GM12878 (cell line): ENCODE results near the gene ATXN2. TPM values are rescaled to one million over a fixed set of nuclear protein-coding genes. Genes with fewer than 3 reads are reported as not detected.

Experiments
- ATAC-seq: fragments of 200-7000 bp; cut with Tn5 transposase; 3 replicates; pipeline ENCODE4 v1.9.1; 2020; ENCODE audit warnings: mild to moderate bottlenecking, moderate library complexity
- BruUV-seq: library from RNA; stranded (reverse); fragments of 400-500 nt; replicated peaks from 2 replicates; lab custom pipeline; 2021; lab: Mats Ljungman, UMichigan
- CTCF ChIA-PET: fragments of 300-600 bp; sonication (Branson Sonifier 250); formaldehyde crosslinking; extraction: SDS; loops from one replicate; lab custom pipeline; 2021; ENCODE audit warnings: inconsistent platforms; lab: Yijun Ruan, JAX
- POLR2A ChIA-PET: fragments of 350-600 bp; formaldehyde crosslinking; extraction: SDS; loops from one replicate; lab custom pipeline; 2021; ENCODE audit warnings: inconsistent platforms; lab: Charles Lee
- RAD21 ChIA-PET: fragments of 300-600 bp; sonication (Branson Sonifier 250); formaldehyde crosslinking; loops from one replicate; lab custom pipeline; 2023; ENCODE audit warnings: antibody characterized with exemption; ENCODE audit not compliant: unreplicated experiment; lab: Charles Lee
- SMC1A ChIA-PET: fragments of 300-600 bp; sonication (Branson Sonifier 250); formaldehyde crosslinking; loops from one replicate; lab custom pipeline; 2023; ENCODE audit not compliant: unreplicated experiment, uncharacterized antibody; lab: Charles Lee
- DNase-seq: peaks from one replicate; pipeline ENCODE4 v3.0.0-alpha.2; 2011; ENCODE audit warnings: low read depth, low spot score
- FAIRE-seq: peaks from 3 replicates; lab custom pipeline; 2011; peaks lifted over from hg19 to GRCh38; lab: Jason Lieb, UNC
- H2AFZ ChIP-seq: 2 replicates; pipeline ENCODE4 v1.6.0; 2011; ENCODE audit warnings: low read depth, low read length, control low read depth; ENCODE audit not compliant: control insufficient read depth
- H3K27ac ChIP-seq: 2 replicates; pipeline ENCODE4 v1.5.1; 2011; ENCODE audit warnings: control low read depth; ENCODE audit not compliant: control insufficient read depth, insufficient read depth
- H3K27me3 ChIP-seq, 2 experiments: replicated peaks in 1 of 2; 2 replicates each; pipeline versions ENCODE4 v1.6.0 to v1.6.1; 2011; ENCODE audit warnings: low read length in 1 of 2; ENCODE audit not compliant: control insufficient read depth in 2 of 2, insufficient read depth in 2 of 2
- H3K36me3 ChIP-seq, 2 experiments: 2 replicates each; pipeline ENCODE4 v1.5.1; 2011; ENCODE audit warnings: low read length in 1 of 2; ENCODE audit not compliant: control insufficient read depth in 2 of 2, insufficient read depth in 2 of 2
- H3K4me1 ChIP-seq: 2 replicates; pipeline ENCODE4 v1.6.1; 2011; ENCODE audit warnings: mild to moderate bottlenecking, low read length, moderate library complexity, mixed read lengths; ENCODE audit not compliant: control insufficient read depth, insufficient read depth
- H3K4me2 ChIP-seq: 2 replicates; pipeline ENCODE4 v1.6.0; 2011; ENCODE audit warnings: control low read depth; ENCODE audit not compliant: control insufficient read depth, insufficient read depth
- H3K4me3 ChIP-seq: fragments of 200-600 bp; sonication (generic); 2 replicates; pipeline ENCODE4 v1.5.1; 2016
- H3K79me2 ChIP-seq: 2 replicates; pipeline ENCODE4 v1.6.0; 2011; ENCODE audit warnings: low read length; ENCODE audit not compliant: control insufficient read depth, insufficient read depth
- H3K9ac ChIP-seq: 2 replicates; pipeline ENCODE4 v1.8.0; 2011; ENCODE audit warnings: low read length, control low read depth, mixed read lengths; ENCODE audit not compliant: control insufficient read depth, insufficient read depth
- H3K9me3 ChIP-seq: replicated peaks from 3 replicates; pipeline ENCODE4 v1.5.1; 2011; ENCODE audit warnings: mild to moderate bottlenecking, low read length; ENCODE audit not compliant: control insufficient read depth, insufficient read depth
- H4K20me1 ChIP-seq: 2 replicates; pipeline ENCODE4 v1.6.0; 2011; ENCODE audit not compliant: control insufficient read depth, insufficient read depth
- ASH2L ChIP-seq: fragments of 300-600, 200-600 bp; sonication (generic); IDR thresholded peaks from 2 replicates; pipeline ENCODE4 v1.6.1; 2017; ENCODE audit warnings: low read depth, mild to moderate bottlenecking, borderline replicate concordance
- ATF3 ChIP-seq: IDR thresholded peaks from 2 replicates; pipeline ENCODE4 v1.6.1; 2011; ENCODE audit warnings: low read depth, mild to moderate bottlenecking, low read length, moderate library complexity, borderline replicate concordance; ENCODE audit errors: extremely low read depth
- CHD2 ChIP-seq: IDR thresholded peaks from 2 replicates; pipeline ENCODE4 v1.6.1; 2011; ENCODE audit warnings: low read depth, low read length, improper control_type of control experiment, borderline replicate concordance
- ESRRA ChIP-seq: IDR thresholded peaks from 2 replicates; pipeline ENCODE4 v1.6.1; 2012; ENCODE audit warnings: mild to moderate bottlenecking, low read length, improper control_type of control experiment
- ETV6 ChIP-seq, 2 experiments: fragments of 450-650 bp in 1 of 2; IDR thresholded peaks in 1 of 2; conservative IDR thresholded peaks in 1 of 2; 2 replicates each; pipeline ENCODE4 v1.6.1; 2014; ENCODE audit warnings: antibody characterized with exemption in 1 of 2, borderline replicate concordance in 1 of 2, low read depth in 1 of 2, mild to moderate bottlenecking in 1 of 2, moderate library complexity in 1 of 2
- POLR2AphosphoS5 ChIP-seq: IDR thresholded peaks from 2 replicates; pipeline ENCODE4 v1.6.1; 2011; ENCODE audit warnings: mild to moderate bottlenecking, low read length, inconsistent platforms
- SIN3A ChIP-seq: IDR thresholded peaks from 2 replicates; pipeline ENCODE4 v1.6.1; 2012; ENCODE audit warnings: low read depth, low read length, improper control_type of control experiment
- SREBF1 ChIP-seq: IDR thresholded peaks from 2 replicates; pipeline ENCODE4 v1.6.1; 2012; ENCODE audit warnings: mild to moderate bottlenecking, low read length
- SRF ChIP-seq, 2 experiments: IDR thresholded peaks; 2 replicates each; pipeline ENCODE4 v1.6.1; 2011; ENCODE audit warnings: low read depth in 2 of 2, low read length in 2 of 2, mild to moderate bottlenecking in 1 of 2, moderate library complexity in 1 of 2
- USF1 ChIP-seq: IDR thresholded peaks from 2 replicates; pipeline ENCODE4 v1.6.1; 2011; ENCODE audit warnings: borderline replicate concordance, low read depth, mild to moderate bottlenecking, moderate library complexity, mixed read lengths, low read length; ENCODE audit not compliant: insufficient read depth; ENCODE audit errors: extremely low read length
- ZZZ3 ChIP-seq: IDR thresholded peaks from 2 replicates; pipeline ENCODE4 v1.6.1; 2011; ENCODE audit warnings: low read depth; ENCODE audit not compliant: control insufficient read depth, insufficient read length
- WGBS: methylation state at CpG from one replicate; pipeline ENCODE4 v1.1.6; 2016; ENCODE audit warnings: low lambda C conversion rate; ENCODE audit not compliant: insufficient replicate concordance, insufficient coverage; ENCODE audit errors: missing lambda C conversion rate; 5-methylcytosine and 5-hydroxymethylcytosine counted together
- in situ Hi-C: fragments of 300-500 bp; cut with MboI; formaldehyde crosslinking; loops from 9 replicates; pipeline ENCODE4 v1.14.3; 2018; ENCODE audit warnings: mixed read lengths
- intact Hi-C: fragments of 100-400 bp; cut with micrococcal nuclease; formaldehyde crosslinking; loops from one replicate; pipeline ENCODE4 v1.14.2; 2022; ENCODE audit not compliant: unreplicated experiment
- polyA plus RNA-seq, 11 experiments: library from polyadenylated mRNA; depleted of rRNA in 4 of 11; unstranded in 6 of 11; stranded (reverse) in 5 of 11; fragments of >200 nt; fragmentation: Nextera tagmentation in 4 of 11; fragmentation: Illumina TruSeq in 1 of 11; extraction: Ambion mirVana in 4 of 11; extraction: Trizol in 1 of 11; gene quantifications; 1 replicate in 1 of 11; 2 replicates in 10 of 11; pipeline versions ENCODE4 v1.2.1 to v1.2.3, GENCODE V29; 2011 to 2016; ENCODE audit warnings: inconsistent platforms in 2 of 11, missing spikeins in 2 of 11, low read depth in 1 of 11
- total RNA-seq, 4 experiments: library from RNA; depleted of rRNA in 3 of 4; stranded (reverse); fragments of >200 nt in 3 of 4; fragmentation: Illumina TruSeq in 1 of 4; extraction: Trizol in 1 of 4; gene quantifications; 2 replicates each; pipeline versions ENCODE4 v1.2.1 to v1.2.3, GENCODE V29; 2013 to 2021

Gene ATXN2
- total and polyA plus RNA-seq, 10 of the 15 experiments (the other 5 are each of a cell fraction or from before 2014, with no cell fraction given) = 8.8 to 31.5 (median 19.0) TPM

GRCh38 chr12:111457071-111457470 lies 142.0 kb downstream of the ATXN2 start:
- ChIA-PET SMC1A (interaction anchor here (0.6 to 16.8 kb wide), 2 partner anchors 54 to 1994 kb away, joined by 3 to 605 read pairs; partner anchors contain the start of gene SH2B3), POLR2A (interaction anchor here (0.5 kb wide), 1 partner anchor 22 kb away, joined by 4 read pairs; no protein-coding TSS in a partner anchor), RAD21 (interaction anchor here (0.6 kb wide), 1 partner anchor 25 kb away, joined by 3 read pairs; no protein-coding TSS in a partner anchor), CTCF (interaction anchor here (0.5 to 27.3 kb wide), 5 partner anchors 9 to 332 kb away, joined by 3 to 1117 read pairs (median 3); partner anchors contain the start of gene SH2B3)
- Histone ChIP-seq H3K27me3 (no peaks in the 10 kb centered on the region), H3K9me3 (no peaks in the 10 kb centered on the region), H4K20me1 (no peaks in the 10 kb centered on the region), H3K79me2 (no peaks in the 10 kb centered on the region), H3K9ac (no peak overlapping the region), H3K4me2 (no peak overlapping the region), H3K27ac (no peak overlapping the region), H3K4me3 (no peak overlapping the region), H3K4me1 (peaks cover 2% of the 10 kb centered on the region), H2AFZ (no peak overlapping the region), H3K36me3 (peaks cover 12 to 17% of the 10 kb centered on the region in 2 experiments)
- WGBS = 89% methylated on average over 9 of the region's 9 CpGs
- no peak for TF ChIP-seq SIN3A
- no TSS peak for BruUV-seq
- in situ Hi-C loops = no loop called here
- no peak for DNase-seq
- intact Hi-C loops = no loop called here
- no peak for ATAC-seq
- FAIRE-seq = no peak

GRCh38 chr12:111455448-111456320 lies 143.4 kb downstream of the ATXN2 start:
- SMC1A ChIA-PET = interaction anchor here (16.8 kb wide), 1 partner anchor 53 kb away, joined by 605 read pairs; the partner anchor contains the start of gene SH2B3
- H3K79me2 ChIP-seq = no peaks in the 10 kb centered on the region
- H3K4me1 ChIP-seq = peaks cover 9% of the 10 kb centered on the region
- H3K9me3 ChIP-seq = no peaks in the 10 kb centered on the region
- H3K4me3 ChIP-seq = no peak overlapping the region
- FAIRE-seq = no peak
- no peak overlapping the region for H3K27ac ChIP-seq
- H2AFZ ChIP-seq = no peak overlapping the region
- H3K36me3 ChIP-seq = peaks cover 17 to 19% of the 10 kb centered on the region in 2 experiments
- CTCF ChIA-PET = interaction anchor here (1.1 to 27.3 kb wide), 4 partner anchors 21 to 74 kb away, joined by 3 to 1117 read pairs (median 4); partner anchors contain the start of gene SH2B3
- no peak overlapping the region for H3K9ac ChIP-seq
- H4K20me1 ChIP-seq = no peaks in the 10 kb centered on the region; the same call in 1 of the 2 replicates
- BruUV-seq = no TSS peak
- H3K27me3 ChIP-seq = no peaks in the 10 kb centered on the region
- RAD21 ChIA-PET = interaction anchor here (1.0 to 22.6 kb wide), 2 partner anchors 51 to 59 kb away, joined by 4 to 804 read pairs; partner anchors contain the start of gene SH2B3
- in situ Hi-C loops = no loop called here
- ATAC-seq = no peak
- POLR2A ChIA-PET = interaction anchor here (0.6 kb wide), 1 partner anchor 27 kb away, joined by 7 read pairs; no protein-coding TSS in a partner anchor
- no peak for DNase-seq
- intact Hi-C loops = no loop called here
- WGBS = 91% methylated on average over 13 of the region's 15 CpGs
- no peak overlapping the region for H3K4me2 ChIP-seq
- TF ChIP-seq ASH2L (no peak), POLR2AphosphoS5 (no peak), SREBF1 (no peak), USF1 (no peak), ETV6 (conservative IDR thresholded peaks at IDR 0.05 in 1 of 2, IDR thresholded peaks at IDR 0.05 in 1 of 2; ENCODE audit: borderline replicate concordance in 1 of 2, low read depth in 1 of 2) (no peak), SRF (IDR thresholded peaks at IDR 0.05; ENCODE audit: low read depth in 2 of 2, low read length in 2 of 2) (no peak), ESRRA (no peak), CHD2 (no peak), ATF3 (no peak), ZZZ3 (no peak)
